CD4-positive, alpha-beta T cell (primary cell): Measurements from ENCODE around the gene ZNF658. TPM values are rescaled to one million over a fixed set of nuclear protein-coding genes. Genes with fewer than 3 reads are reported as not detected.
"Not testable (repeated sequence)": the region's sequence is repeated elsewhere in the genome, so short reads cannot be mapped to it uniquely, and the experiment has no call there.

Experiments used
- ATAC-seq: fragments of 200-7000 bp; cut with Tn5 transposase; one replicate; pipeline ENCODE4 v1.10.0; 2022; ENCODE audit warnings: mild to moderate bottlenecking; ENCODE audit not compliant: poor library complexity
- CTCF ChIA-PET: fragments of 350-600 bp; sonication (Branson Sonifier 250); formaldehyde crosslinking; loops from one replicate; lab custom pipeline; 2021; ENCODE audit warnings: antibody characterized with exemption, inconsistent platforms; lab: Charles Lee
- POLR2A ChIA-PET: fragments of 350-600 bp; sonication (Branson Sonifier 250); formaldehyde crosslinking; loops from one replicate; lab custom pipeline; 2021; ENCODE audit warnings: antibody characterized with exemption, inconsistent platforms; lab: Charles Lee
- DNase-seq, 14 experiments: peaks; one replicate each; pipeline ENCODE4 v3.0.0-alpha.2; 2013 to 2020; ENCODE audit warnings: mixed read lengths in 2 of 14
- H3K27ac ChIP-seq, 2 donors: one replicate each; pipeline versions ENCODE4 v1.5.1 to v1.7.0; 2013; ENCODE audit warnings: low read length in 2 of 2, low read depth in 1 of 2, mild to moderate bottlenecking in 1 of 2
- H3K27me3 ChIP-seq, 2 experiments: 1 replicate in 1 of 2; 2 replicates in 1 of 2; pipeline versions ENCODE4 v1.6.1 to v1.7.0; 2013; ENCODE audit warnings: low read length in 2 of 2, control low read depth in 1 of 2, mild to moderate bottlenecking in 1 of 2, moderate library complexity in 1 of 2; ENCODE audit not compliant: insufficient read depth in 2 of 2, control insufficient read depth in 1 of 2
- H3K36me3 ChIP-seq: one replicate; pipeline ENCODE4 v1.6.1; 2013; ENCODE audit warnings: low read length, control low read depth; ENCODE audit not compliant: insufficient read depth
- H3K4me1 ChIP-seq: one replicate; pipeline ENCODE4 v1.6.1; 2013; ENCODE audit warnings: low read length, control low read depth; ENCODE audit not compliant: insufficient read depth
- H3K4me3 ChIP-seq: one replicate; pipeline ENCODE4 v1.5.1; 2013; ENCODE audit warnings: mild to moderate bottlenecking, low read length, moderate library complexity
- H3K9me3 ChIP-seq, 2 experiments: 1 replicate in 1 of 2; 2 replicates in 1 of 2; pipeline versions ENCODE4 v1.6.1 to v1.7.0; 2013; ENCODE audit warnings: low read length in 2 of 2, mild to moderate bottlenecking in 2 of 2, control low read depth in 1 of 2, moderate library complexity in 1 of 2; ENCODE audit not compliant: control insufficient read depth in 1 of 2, insufficient read depth in 1 of 2
- H3K27ac Mint-ChIP-seq: one replicate; pipeline ENCODE4 v1.8.0; 2020; ENCODE audit warnings: mixed read lengths
- H3K27me3 Mint-ChIP-seq: one replicate; pipeline ENCODE4 v1.8.0; 2021; ENCODE audit warnings: mixed read lengths
- H3K36me3 Mint-ChIP-seq: one replicate; pipeline ENCODE4 v1.8.0; 2021; ENCODE audit warnings: low read depth, mixed read lengths
- H3K4me1 Mint-ChIP-seq: one replicate; pipeline ENCODE4 v1.8.0; 2021; ENCODE audit warnings: low read depth, mixed read lengths
- H3K4me3 Mint-ChIP-seq: one replicate; pipeline ENCODE4 v1.8.0; 2020; ENCODE audit warnings: mild to moderate bottlenecking, mixed read lengths
- H3K9me3 Mint-ChIP-seq: one replicate; pipeline ENCODE4 v1.8.0; 2020; ENCODE audit warnings: mixed read lengths
- intact Hi-C, 2 experiments: fragments of 100-400 bp; cut with DNase I in 1 of 2; cut with micrococcal nuclease in 1 of 2; formaldehyde crosslinking; loops; one replicate each; pipeline versions ENCODE4 v1.15.1 to v1.9.0; 2023 to 2025; cut with DNase I, micrococcal nuclease
- polyA plus RNA-seq, 2 donors: library from polyadenylated mRNA; unstranded; fragments of 120-200 nt; gene quantifications; one replicate each; pipeline ENCODE4 v1.2.1, GENCODE V29; 2013
- total RNA-seq, 174 experiments: library from RNA in 2 of 174; stranded (reverse) in 2 of 174; gene quantifications; one replicate each; pipeline ENCODE4 v1.2.3 and lab custom pipeline; 2021 to 2026

ZNF658 gene
- total RNA-seq: 1 to 10 TPM in 1 of 2 experiments, under 1 TPM in 1; 0.75 to 1.2 TPM
- 2.7 TPM for polyA plus RNA-seq (2013, experiment 1 of 2)
- 2.7 TPM for polyA plus RNA-seq (2013, experiment 2 of 2)
- 1.2 to 16.3 (median 4.8) reads per million in 172 experiments for total RNA-seq (lab: John Stamatoyannopoulos, UW)

DNA sequence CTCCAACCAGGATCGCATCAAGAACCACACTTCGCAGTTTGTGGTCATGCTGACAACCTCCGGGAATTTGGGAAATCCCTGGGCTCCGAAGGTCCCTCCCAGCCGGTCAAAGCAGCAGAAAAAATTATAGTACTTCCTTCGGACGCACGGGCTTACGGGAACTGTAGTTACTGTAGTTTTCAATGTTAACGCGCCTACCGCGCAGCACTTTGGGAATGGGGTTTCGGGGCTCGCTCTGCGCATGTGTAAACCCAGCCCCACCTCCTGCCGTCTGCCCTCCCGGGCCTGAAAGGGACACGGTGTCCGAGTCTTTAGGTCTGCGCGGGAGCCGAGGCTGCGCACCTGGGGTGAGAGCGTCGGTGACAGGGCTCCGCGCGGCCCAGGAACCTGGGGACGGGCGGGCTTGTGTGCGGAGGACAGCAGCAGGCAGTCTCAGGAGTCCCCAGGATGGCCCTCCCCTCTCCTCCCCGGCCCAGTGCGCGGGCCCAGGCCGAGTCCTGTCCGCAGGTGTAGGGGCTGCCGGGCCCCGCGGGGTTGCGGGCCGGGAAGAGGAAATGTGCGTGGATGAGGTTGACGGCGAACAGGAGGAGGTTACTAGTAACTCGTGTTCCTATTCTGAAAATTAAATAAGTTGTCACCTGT is at the start of gene ZNF658:
Gene ZNF658 (plus strand): TSS at position 236 of the 642 bp plus-strand sequence. CDS start 2,837 bp downstream, outside the sequence.
- intact Hi-C loops: not testable (repeated sequence)

DNA sequence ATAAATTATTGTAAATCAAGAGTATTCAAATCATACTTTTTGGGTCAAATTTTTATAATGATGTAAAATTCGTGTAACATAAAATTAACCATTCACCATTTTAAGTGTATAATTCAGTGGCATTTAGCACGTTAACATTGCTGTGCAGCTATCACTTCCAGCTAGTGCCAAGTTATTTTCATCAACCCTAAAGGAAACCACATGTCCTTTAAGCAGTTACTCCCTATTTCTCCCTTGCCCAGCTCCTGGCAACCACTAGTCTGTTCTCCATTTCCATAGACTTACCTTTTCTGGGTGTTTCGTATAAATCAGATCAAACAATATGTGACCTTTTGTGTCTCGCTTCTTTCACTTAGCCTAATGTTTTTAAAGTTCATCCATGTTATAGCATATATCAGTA is 38.8 kb upstream of the ZNF658 start:
- H3K9me3 ChIP-seq, POLR2A ChIA-PET, H3K4me3 Mint-ChIP-seq, H3K27me3 ChIP-seq, H3K4me1 ChIP-seq, H3K27me3 Mint-ChIP-seq, H3K36me3 Mint-ChIP-seq, H3K9me3 Mint-ChIP-seq, H3K27ac ChIP-seq, H3K4me3 ChIP-seq, intact Hi-C loops, CTCF ChIA-PET, ATAC-seq, H3K36me3 ChIP-seq, H3K4me1 Mint-ChIP-seq, DNase-seq, H3K27ac Mint-ChIP-seq: not testable (repeated sequence)

More for the DNA sequence above, at the start of gene ZNF658:
- DNase-seq (peak; percentile 11 to 81 (median 54)), ATAC-seq (peak; percentile 81)
- peaks cover 15% of the 10 kb centered on the region for H3K4me1 Mint-ChIP-seq
- H3K27me3 ChIP-seq, CTCF ChIA-PET, H3K4me1 ChIP-seq, POLR2A ChIA-PET, H3K9me3 ChIP-seq, H3K27me3 Mint-ChIP-seq, H3K9me3 Mint-ChIP-seq, H3K36me3 ChIP-seq, H3K36me3 Mint-ChIP-seq, H3K27ac ChIP-seq: not testable (repeated sequence)
- H3K4me3 ChIP-seq: peak within 1 kb of the TSS; percentile 57
- H3K4me3 Mint-ChIP-seq: peak within 1 kb of the TSS; percentile 99
- H3K27ac Mint-ChIP-seq: peak within 1 kb of the TSS; percentile 57

DNA sequence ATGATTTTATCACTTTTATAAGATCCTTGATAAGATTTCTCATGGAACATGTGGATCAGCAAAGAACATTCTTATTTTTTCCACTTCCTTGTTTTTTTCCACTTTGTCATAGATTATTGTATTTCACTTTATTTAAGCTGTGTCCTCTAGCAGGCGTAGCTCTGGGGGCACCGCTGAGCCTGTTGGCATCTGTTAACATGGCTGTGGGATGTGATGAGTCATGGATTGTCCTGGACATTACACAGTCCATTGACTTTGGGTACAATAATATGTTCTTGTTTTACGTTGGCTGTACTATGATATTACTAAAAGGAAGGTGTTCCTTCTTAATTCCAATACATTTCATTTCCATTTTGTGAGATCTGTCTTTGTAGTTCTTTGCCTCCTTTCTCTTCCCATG is 31.9 kb upstream of the ZNF658 start:
- H3K4me3 ChIP-seq, H3K36me3 Mint-ChIP-seq, H3K27me3 Mint-ChIP-seq, H3K27ac Mint-ChIP-seq, DNase-seq, H3K4me3 Mint-ChIP-seq, H3K27ac ChIP-seq, H3K4me1 Mint-ChIP-seq, H3K36me3 ChIP-seq, H3K27me3 ChIP-seq, CTCF ChIA-PET, POLR2A ChIA-PET, H3K4me1 ChIP-seq, H3K9me3 ChIP-seq, ATAC-seq, intact Hi-C loops, H3K9me3 Mint-ChIP-seq: not testable (repeated sequence)

DNA sequence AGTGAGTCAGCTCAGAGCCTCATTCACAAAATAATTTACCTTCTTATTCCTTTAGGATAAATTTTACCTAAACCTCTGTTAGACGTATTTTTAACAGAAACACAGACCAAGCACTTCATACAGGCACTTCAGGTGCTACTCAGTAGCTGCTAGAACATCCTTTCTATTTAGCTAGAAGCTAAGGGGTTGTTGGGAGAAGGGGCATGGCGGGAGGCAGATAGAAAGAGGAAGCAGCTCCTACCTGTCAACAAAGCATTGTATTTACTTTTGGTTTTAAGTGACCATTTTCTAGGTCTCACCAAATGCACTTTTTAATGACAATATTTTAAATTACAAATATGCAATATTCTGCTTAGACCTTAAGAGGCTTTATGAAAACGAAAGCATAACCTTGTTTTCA is 19.9 kb upstream of the ZNF658 start:
- H3K27me3 Mint-ChIP-seq, H3K36me3 Mint-ChIP-seq, DNase-seq, H3K4me1 ChIP-seq, H3K4me1 Mint-ChIP-seq, H3K27ac ChIP-seq, POLR2A ChIA-PET, H3K27me3 ChIP-seq, CTCF ChIA-PET, intact Hi-C loops, H3K9me3 ChIP-seq, H3K9me3 Mint-ChIP-seq, H3K4me3 Mint-ChIP-seq, H3K27ac Mint-ChIP-seq, H3K4me3 ChIP-seq, H3K36me3 ChIP-seq, ATAC-seq: not testable (repeated sequence)

DNA sequence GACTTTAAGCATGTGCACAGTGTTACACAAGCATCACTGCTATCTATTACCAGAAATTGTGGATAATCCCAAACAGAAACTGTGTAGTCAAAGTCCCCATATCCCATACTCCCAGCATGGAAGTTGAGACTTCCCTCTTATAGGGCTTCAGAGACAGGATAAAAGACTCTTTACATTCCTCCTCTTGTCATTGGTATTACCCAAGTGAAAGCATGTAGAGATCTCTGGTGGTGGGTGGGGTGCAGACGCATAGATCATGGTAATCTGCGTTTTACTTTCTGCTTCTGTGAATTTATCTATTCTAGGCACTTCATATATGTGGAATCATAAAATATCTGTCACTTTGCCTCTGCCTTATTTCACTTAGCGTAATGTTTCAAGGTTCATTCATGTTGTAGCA is 18.7 kb upstream of the ZNF658 start:
- H3K36me3 Mint-ChIP-seq, intact Hi-C loops, DNase-seq, H3K27me3 Mint-ChIP-seq, H3K9me3 Mint-ChIP-seq, H3K4me3 ChIP-seq, H3K27ac ChIP-seq, H3K9me3 ChIP-seq, ATAC-seq, H3K4me3 Mint-ChIP-seq, H3K27me3 ChIP-seq, H3K36me3 ChIP-seq, H3K4me1 Mint-ChIP-seq, CTCF ChIA-PET, H3K4me1 ChIP-seq, POLR2A ChIA-PET, H3K27ac Mint-ChIP-seq: not testable (repeated sequence)

DNA sequence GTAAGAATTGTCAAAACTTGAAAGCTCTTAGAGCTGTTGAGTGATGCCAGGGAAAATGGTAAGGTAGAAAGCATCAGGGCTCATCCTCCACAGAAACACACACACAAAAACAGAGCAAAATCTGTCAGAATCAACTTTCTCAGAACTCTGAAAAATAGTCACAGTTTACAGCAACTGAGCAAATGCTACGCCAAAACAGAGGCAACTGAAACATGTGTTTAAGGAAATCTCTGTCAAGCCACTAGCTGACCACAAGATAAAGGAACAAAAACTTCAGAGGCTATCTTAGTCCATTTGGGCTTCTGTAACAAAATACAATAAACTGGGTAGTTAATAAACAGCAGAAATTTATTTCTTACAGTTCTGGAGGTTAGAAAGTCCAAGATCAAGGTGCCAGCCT is 10.2 kb upstream of the ZNF658 start:
- POLR2A ChIA-PET, H3K4me1 ChIP-seq, H3K9me3 Mint-ChIP-seq, ATAC-seq, H3K4me3 ChIP-seq, DNase-seq, H3K9me3 ChIP-seq, H3K27ac Mint-ChIP-seq, intact Hi-C loops, H3K27me3 ChIP-seq, H3K36me3 ChIP-seq, H3K4me3 Mint-ChIP-seq, H3K27me3 Mint-ChIP-seq, H3K27ac ChIP-seq, CTCF ChIA-PET, H3K36me3 Mint-ChIP-seq, H3K4me1 Mint-ChIP-seq: not testable (repeated sequence)

DNA sequence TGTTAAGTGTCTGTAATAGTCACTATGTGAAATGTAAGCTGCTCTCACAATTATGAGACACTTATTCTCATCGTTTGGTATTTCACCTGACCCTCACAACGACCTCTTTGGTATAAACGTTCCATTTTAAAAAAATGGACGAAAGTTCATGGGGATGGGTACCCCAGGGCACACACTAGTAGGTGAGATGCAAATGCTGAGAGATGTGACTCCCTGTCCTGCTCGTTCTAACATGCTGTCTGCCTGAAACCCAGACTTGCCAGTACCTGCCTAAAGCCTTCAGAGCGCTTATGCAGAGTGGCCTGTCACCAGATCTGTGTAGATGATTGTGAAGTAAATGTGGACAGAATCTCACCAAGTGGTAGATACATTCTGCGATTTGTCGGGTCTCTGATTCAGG is 616 bp downstream of the ZNF658 start:
- H3K27ac ChIP-seq, POLR2A ChIA-PET, intact Hi-C loops, H3K27me3 ChIP-seq, CTCF ChIA-PET, H3K27me3 Mint-ChIP-seq, H3K36me3 Mint-ChIP-seq, H3K4me1 ChIP-seq, DNase-seq, H3K36me3 ChIP-seq, H3K9me3 ChIP-seq, H3K9me3 Mint-ChIP-seq, ATAC-seq: not testable (repeated sequence)
- H3K4me3 ChIP-seq: peak overlapping the region; percentile 57
- peak overlapping the region; percentile 99 for H3K4me3 Mint-ChIP-seq
- H3K4me1 Mint-ChIP-seq: peaks cover 15% of the 10 kb centered on the region
- peak overlapping the region; percentile 57 for H3K27ac Mint-ChIP-seq
